ENCODE results near the gene MFAP2.
A peak's percentile ranks its signal among the peaks of the same experiment; 100 is the strongest.

The MFAP2 gene

DNA sequence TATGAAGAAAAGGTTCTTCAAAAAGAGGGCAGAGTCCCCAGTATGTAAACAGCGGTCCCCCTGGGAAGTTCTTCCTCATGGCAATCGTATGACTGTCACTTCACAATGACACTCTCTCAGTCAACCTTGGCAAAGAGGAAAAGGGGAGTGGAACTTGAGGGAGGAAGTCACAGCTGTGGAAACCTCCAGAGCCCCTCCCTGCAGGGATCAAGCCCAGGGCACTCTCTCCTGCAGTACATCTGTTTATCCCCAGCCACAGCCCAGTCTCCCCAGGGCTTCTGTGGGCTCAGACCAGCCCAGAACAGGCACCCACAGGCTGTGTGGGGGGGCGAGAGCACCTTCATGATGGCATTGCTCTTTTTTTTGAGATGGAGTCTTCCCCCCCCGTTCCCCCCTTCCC lies 29.3 kb upstream of the MFAP2 start:
- in situ Hi-C loops (cut with MboI; ENCODE audit: low sequenced_read_pairs, unreplicated experiment), result no loop called here
- DNase-seq (ENCODE audit: low spot score), result peak; percentile 31
- TF ChIP-seq, protein P1, sequence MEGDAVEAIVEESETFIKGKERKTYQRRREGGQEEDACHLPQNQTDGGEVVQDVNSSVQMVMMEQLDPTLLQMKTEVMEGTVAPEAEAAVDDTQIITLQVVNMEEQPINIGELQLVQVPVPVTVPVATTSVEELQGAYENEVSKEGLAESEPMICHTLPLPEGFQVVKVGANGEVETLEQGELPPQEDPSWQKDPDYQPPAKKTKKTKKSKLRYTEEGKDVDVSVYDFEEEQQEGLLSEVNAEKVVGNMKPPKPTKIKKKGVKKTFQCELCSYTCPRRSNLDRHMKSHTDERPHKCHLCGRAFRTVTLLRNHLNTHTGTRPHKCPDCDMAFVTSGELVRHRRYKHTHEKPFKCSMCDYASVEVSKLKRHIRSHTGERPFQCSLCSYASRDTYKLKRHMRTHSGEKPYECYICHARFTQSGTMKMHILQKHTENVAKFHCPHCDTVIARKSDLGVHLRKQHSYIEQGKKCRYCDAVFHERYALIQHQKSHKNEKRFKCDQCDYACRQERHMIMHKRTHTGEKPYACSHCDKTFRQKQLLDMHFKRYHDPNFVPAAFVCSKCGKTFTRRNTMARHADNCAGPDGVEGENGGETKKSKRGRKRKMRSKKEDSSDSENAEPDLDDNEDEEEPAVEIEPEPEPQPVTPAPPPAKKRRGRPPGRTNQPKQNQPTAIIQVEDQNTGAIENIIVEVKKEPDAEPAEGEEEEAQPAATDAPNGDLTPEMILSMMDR (IDR thresholded peaks at IDR 0.05; ENCODE audit: borderline replicate concordance, control extremely low read depth, extremely low read depth, insufficient read depth, missing control alignments), result no peak

DNA sequence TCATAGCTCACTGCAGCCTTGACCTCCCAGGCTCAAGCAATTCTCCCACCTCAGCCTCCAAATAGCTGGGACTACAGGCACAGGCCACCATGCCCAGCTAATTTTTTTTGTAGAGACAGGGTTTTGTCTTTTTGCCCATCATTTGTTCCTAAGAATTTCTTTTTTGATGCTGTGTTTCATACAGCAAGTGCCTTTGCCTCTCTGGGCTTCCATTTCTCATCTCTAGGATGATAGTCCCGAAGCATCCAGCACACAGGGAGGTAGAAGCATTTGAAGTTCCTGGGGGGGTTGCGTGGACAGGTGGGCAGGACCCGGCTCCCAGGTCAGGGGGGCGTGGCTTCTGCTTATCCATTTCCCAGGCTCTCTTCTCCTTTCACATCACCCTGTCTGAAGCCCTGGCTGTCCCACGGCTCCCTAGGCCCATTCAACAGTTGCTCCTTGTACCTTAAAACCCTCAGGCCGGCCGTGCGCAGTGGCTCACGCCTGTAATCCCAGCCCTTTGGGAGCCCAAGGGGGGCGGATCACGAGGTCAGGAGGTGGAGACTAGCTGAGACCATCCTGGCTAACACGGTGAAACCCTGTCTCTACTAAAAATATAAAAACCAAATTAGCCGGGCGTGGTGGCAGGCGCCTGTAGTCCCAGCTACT lies 27.9 kb upstream of the MFAP2 start:
- TF ChIP-seq, protein P1 (IDR thresholded peaks at IDR 0.05; ENCODE audit: borderline replicate concordance, control extremely low read depth, extremely low read depth, insufficient read depth, missing control alignments), result no peak
- in situ Hi-C loops (cut with MboI; ENCODE audit: low sequenced_read_pairs, unreplicated experiment), result no loop called here
- DNase-seq (ENCODE audit: low spot score), result no peak

DNA sequence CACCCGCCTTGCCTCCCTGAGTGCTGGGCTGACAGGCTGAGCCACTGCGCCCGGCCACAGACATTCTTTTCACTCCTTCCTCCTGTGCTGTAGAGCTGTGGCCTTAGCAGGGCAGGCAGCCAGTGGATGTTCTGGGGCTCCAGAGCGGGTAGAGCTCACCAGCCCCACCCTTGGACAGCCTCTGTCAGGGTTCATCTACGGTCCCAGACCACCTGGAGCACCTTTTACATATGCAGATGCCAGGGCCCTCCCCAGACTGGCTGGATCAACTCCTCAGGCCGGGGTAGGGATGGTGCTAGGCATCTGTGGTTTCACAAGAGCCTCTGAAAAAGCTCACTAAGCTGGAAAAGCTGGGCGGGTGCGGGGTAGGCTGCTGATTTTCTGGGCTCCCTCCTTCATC lies 26.7 kb upstream of the MFAP2 start:
- DNase-seq (ENCODE audit: low spot score), result no peak
- in situ Hi-C loops (cut with MboI; ENCODE audit: low sequenced_read_pairs, unreplicated experiment), result no loop called here
- TF ChIP-seq, protein P1 (IDR thresholded peaks at IDR 0.05; ENCODE audit: borderline replicate concordance, control extremely low read depth, extremely low read depth, insufficient read depth, missing control alignments), result no peak

DNA sequence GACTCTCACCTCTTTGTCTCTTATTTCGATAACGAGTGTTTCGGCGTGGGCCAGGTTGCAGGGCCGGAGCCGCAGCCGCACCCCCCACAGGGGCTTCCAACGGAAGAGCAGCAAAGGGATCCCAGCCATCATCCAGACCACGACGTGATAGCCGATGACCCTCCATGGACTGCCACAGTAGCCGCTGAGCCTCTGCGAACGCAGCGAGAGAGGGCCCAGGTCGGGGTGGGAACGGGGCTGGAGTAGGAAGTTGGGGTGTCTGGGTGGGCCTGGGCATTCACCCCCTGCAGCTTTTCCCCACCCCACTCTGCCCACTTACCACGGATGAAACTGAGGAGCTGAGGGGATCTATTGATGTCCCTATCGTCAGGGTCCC lies 24.9 kb upstream of the MFAP2 start:
- TF ChIP-seq, protein P1 (IDR thresholded peaks at IDR 0.05; ENCODE audit: borderline replicate concordance, control extremely low read depth, extremely low read depth, insufficient read depth, missing control alignments), result no peak
- no peak for DNase-seq (ENCODE audit: low spot score)
- in situ Hi-C loops (cut with MboI; ENCODE audit: low sequenced_read_pairs, unreplicated experiment), result no loop called here

DNA sequence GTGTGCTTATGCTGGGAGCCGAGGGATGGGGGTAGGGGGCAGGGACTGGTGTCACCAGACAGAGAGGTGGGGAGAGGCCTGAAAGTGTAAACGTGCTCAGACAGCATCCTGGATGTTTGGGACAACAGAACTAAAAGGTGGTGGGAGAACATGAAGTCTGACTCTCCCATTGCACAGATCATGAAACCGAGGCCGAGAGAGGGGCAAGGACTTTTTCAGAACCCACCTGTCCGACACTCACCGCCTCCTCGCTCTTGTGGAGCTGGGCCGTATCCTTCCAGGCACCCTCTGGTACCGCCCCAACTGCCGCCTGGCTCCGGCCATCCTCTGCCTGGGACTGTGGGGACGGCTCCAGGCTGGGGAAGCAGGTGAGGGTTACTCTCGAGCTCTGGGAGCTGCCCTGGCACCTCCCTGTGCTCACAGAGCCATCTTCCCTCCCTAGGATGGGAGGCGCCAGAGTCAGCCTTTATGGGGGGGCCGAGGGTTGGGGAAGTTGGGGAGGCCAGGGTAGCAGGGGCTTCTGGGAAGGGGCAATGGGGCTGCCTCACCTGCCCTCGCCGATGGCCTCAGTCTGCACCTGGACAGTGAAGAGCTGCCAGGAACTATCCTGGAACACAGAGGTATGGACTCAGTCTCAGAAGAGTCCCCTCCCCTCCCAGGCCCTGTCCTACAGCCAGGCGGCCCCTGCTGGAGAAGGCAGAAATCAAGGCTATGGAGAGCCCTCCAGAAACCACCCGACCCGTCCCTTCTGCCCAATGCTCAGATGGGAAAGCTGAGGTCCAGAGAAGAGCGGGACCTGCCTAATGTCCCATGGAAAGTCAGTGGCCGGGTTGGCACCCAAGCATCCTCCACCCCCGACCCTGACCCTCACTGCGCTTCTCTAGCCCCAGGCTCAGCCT lies 24.3 kb upstream of the MFAP2 start:
- in situ Hi-C loops (cut with MboI; ENCODE audit: low sequenced_read_pairs, unreplicated experiment), result no loop called here
- TF ChIP-seq, protein P1 (IDR thresholded peaks at IDR 0.05; ENCODE audit: borderline replicate concordance, control extremely low read depth, extremely low read depth, insufficient read depth, missing control alignments), result no peak
- DNase-seq (ENCODE audit: low spot score), result peak; percentile 32

DNA sequence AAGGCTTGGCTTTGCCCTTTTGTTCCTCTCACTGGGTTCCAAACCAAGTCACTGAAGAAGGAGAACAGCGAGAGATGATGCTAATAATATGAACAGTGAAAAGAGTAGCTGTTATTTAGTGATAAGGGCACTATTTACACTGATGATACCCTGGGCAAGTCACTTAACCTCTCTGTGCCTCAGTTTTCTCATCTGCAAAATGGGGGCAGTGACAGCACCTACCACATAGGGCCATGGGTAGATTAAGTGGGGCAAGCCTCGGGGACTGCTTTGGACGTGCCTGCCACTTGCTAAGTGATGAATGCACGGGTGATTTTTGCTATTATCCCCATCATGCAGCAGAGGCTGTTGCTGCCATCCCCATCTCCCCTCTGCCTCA lies 22.1 kb upstream of the MFAP2 start:
- in situ Hi-C loops (cut with MboI; ENCODE audit: low sequenced_read_pairs, unreplicated experiment), result no loop called here
- TF ChIP-seq, protein P1 (IDR thresholded peaks at IDR 0.05; ENCODE audit: borderline replicate concordance, control extremely low read depth, extremely low read depth, insufficient read depth, missing control alignments), result no peak
- no peak for DNase-seq (ENCODE audit: low spot score)
